GF-D8 (cell line): ENCODE results near the gene SMAD2.

Source experiments
- DNase-seq: peaks from one replicate; lab custom pipeline; 2025; lab: John Stamatoyannopoulos, UW

SMAD2 gene

DNA sequence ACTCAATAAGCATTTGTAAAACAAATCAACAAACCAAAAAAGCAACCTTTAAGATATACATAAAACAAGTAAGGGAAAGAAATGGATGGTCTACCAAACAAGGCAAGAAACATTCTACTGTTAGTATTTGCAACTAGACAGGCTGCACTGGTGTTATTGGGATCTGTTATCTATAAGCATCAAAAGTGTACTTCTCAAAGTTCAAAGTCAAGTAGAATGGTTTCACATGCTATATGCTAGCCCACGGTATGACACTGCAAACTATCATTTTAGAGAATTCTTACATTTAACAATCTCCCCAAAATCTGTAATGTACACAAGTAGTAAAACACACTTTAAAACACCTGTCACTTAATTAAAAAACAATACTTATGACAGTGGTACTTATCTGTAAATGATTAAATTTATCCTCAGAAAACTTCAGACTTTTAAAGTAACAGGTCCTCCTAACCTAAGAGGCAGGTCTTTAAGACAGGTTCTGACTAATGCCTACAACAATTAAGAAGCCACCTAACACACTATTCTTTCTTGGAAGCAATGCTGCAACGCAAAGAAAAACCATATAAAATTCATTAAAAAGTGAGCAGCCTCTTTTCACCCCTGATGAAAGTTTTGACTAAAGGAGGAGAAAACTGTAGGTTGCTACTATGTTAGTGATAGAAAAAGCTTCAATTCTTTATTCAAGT lies 34.8 kb downstream of the SMAD2 start:
- DNase-seq = no peak

- no peak for DNase-seq
These were observed 36.3 kb downstream of the SMAD2 start for GRCh38 chr18:47893939-47894699.

DNA sequence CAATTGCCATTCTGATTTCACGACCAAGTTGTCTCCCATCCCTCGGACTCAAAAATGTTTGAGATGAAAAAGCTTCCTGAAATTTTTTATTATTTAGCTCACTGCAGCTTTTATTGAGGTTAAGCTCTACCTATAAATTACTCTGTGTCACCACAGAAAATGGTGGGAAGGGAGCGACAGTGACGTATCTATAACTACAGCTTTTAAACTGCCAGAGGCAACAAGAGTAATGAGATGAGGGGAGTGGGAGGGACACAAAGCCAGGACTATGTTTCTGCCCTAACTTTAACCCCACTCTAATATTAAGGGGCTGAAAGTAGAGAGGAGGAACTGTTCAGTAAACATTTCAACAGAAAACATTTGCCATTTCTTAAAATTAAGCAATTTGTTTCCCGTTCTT lies 37.4 kb downstream of the SMAD2 start:
- no peak for DNase-seq

DNA sequence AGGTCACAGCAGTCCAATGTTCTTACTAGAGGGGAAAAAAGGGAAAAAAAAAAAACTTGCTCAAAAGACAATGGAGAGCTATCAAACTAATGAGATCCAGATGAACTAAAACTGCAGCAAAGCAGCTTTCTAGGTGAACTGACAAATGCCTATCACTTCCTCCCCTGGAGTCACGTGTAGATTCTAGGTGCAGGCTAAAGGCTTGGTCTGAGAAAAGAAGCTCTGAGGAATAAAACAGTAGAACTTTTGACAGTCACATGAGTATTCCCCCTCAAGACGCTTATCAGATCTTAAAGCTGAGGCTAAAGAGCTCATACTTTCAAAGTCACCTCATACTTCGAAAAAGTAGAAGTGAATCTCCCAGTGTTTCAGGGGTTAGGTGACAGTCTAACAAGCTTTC lies 42.3 kb downstream of the SMAD2 start:
- DNase-seq = no peak

DNA sequence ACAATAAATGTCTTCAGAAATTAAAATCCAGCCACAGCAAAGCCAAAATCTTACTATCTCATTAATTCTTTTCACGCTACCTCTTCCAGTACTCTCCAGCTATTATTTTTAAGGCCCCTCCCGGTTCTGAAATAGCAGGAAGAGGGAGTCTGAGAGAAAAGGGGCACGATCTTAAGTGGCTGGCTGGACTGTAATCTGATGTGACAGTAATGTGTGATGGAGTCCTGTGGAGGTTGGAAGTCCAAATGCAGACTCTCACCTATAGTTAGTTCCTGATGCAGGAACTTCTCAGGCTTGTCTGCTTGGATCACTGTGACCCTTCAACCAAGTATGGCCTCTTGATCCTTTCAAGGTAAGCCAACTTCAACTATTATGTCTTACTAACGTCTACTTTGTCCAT lies 43.2 kb downstream of the SMAD2 start:
- DNase-seq = no peak

DNA sequence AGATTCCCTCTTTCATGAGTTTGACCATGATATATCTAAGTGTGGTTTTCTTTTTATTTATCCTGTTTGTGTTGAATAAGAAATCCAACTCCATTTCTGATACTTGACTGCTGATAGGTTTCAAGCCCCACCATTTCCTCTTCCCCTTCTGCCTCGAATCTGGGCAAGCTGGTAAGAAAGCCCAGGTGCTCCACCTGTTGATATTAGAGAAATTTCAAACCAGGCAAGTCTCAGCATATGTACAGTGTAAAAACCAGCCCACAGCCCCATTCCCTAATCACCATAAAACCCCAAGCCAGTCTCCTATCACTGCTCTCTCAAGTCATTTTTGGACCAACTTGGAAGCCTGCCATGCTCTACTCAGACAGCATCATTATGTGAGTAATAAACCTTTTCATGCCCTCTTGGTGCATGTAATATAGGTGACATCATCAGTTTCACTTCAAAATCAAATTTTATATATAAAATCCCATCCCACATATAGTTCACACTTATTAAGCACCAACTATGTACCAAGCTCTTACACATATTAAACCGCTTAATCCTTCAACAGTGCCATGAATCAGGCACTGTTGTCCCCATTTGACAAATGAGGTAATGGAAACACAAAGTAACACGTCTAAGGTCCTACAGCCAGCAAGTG lies 46.6 kb downstream of the SMAD2 start:
- no peak for DNase-seq

DNA sequence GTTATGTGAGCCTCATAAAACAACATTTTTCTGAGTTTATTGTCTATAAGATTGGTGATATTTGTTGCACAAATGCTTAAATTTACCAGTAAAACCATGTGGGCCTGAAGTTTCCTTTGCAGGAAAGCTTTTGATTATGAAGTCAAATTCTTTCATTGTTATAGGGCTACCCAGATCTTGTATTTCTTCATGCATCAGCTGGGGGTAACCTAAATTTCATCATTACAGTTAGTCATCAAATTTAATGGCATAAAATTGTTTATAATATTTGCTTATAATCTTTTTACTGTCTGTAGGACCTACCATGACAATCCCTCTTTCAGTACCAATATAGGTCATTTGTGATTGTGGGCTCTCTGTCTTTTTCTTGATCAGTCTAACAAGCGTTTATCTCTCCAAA lies 47.8 kb downstream of the SMAD2 start:
- DNase-seq = no peak

- no peak for DNase-seq
These were observed 48.6 kb downstream of the SMAD2 start for GRCh38 chr18:47881752-47882455.

- no peak for DNase-seq
These were observed 49.4 kb downstream of the SMAD2 start for GRCh38 chr18:47881042-47881441.

GRCh38 chr18:47877892-47878291 lies 52.6 kb downstream of the SMAD2 start:
- no peak for DNase-seq

- DNase-seq = no peak
These were observed 53.6 kb downstream of the SMAD2 start for GRCh38 chr18:47876813-47877212.

GRCh38 chr18:47873625-47874024 lies 56.8 kb downstream of the SMAD2 start:
- DNase-seq = no peak

- DNase-seq = no peak
These were observed 58.0 kb downstream of the SMAD2 start for GRCh38 chr18:47872426-47872825.

DNA sequence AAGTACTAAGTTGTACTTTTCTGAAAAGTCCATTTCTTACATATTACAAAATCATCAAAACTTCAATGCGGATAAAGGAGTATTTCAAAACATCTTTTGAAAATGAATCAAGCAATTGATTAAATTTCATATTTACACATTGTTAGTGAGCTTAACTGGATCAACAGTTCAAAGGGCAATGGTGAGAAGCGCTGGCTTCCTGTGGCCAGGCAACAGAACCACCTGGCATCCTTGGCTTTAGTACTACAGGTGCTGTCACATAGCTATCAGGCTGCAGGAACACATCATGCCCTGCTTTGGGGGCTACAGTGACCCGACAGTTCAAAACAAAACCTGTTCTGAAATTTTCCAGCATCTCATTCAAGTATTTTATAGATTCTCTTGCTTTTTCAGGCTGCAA lies 59.2 kb downstream of the SMAD2 start:
- no peak for DNase-seq

GRCh38 chr18:47870605-47871004 lies 59.9 kb downstream of the SMAD2 start:
- DNase-seq = no peak

- no peak for DNase-seq
These were observed 61.7 kb downstream of the SMAD2 start for GRCh38 chr18:47868744-47869143.

- DNase-seq = no peak
These were observed 65.3 kb downstream of the SMAD2 start for GRCh38 chr18:47865183-47865582.

- DNase-seq = no peak
These were observed 67.4 kb downstream of the SMAD2 start for GRCh38 chr18:47863041-47863440.

DNA sequence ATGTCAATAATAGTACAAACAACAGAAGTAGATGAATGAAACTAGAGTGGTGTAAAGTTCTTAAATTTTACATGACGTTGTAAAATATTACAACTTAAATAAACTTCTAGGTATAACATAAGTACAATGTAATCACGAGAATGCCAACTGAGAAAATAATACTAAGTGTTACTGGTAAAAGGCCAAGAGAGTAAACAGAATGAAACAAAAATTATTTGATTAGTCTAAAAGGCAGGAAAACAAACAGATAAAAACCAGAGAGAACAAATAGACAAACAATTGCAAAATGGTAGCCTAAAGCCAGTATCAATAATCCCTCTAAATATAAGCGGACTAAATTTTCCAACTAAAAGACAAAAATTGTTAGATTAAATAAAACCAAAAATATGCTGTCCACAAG lies 71.9 kb downstream of the SMAD2 start:
- no peak for DNase-seq

DNA sequence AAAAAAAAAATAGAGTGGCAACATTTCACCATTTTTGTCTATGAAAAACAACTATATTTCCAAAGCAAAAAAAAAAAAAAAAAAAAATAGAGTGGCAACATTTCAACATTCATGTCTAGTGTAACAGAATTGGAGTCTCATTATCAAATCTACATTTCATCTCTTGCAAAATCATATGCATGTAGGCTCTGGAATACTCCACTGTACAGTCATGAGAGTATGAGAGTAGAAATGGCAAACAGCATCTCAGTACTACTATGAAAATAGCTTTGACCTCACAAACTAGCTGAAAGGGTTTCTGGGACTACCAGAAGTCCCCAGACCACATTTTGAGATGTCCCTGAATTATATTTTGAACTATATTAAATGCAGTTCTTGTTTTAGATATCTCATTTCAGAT lies 82.8 kb downstream of the SMAD2 start:
- no peak for DNase-seq

GRCh38 chr18:47846431-47846830 lies 84.0 kb downstream of the SMAD2 start:
- DNase-seq = no peak

DNA sequence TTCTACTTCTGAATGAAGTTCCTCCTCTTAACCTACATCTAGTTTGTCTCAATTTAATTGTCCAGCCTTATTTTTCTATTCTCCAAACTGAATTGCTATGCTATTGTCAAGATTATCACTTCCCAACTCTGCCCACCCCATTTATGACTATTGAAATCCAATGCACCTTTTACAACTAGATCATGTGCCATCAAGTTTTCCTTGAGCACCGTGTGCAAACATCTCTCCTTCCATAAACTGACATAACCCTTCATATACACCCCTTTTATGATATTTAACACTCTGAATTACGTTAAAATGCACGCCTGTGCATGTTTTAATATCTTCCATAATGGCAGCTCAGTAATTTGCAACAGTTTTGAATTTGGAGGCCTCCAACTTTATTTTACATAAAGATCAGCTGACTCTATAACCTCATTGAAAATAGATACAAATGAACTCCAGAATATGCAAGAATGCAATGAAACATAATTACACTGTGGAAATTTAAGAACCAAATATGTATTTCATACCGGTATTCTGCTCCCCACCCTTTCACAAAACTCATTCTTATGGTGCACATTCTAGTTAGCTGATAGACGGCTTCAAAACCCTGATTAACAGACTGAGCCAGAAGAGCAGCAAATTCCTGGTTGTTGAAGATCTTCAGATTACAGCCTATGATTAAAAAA lies 85.5 kb downstream of the SMAD2 start:
- DNase-seq = no peak
